ENCODE results near the gene KCTD5.
A peak's percentile ranks its signal among the peaks of the same experiment; 100 is the strongest.

Gene KCTD5

DNA sequence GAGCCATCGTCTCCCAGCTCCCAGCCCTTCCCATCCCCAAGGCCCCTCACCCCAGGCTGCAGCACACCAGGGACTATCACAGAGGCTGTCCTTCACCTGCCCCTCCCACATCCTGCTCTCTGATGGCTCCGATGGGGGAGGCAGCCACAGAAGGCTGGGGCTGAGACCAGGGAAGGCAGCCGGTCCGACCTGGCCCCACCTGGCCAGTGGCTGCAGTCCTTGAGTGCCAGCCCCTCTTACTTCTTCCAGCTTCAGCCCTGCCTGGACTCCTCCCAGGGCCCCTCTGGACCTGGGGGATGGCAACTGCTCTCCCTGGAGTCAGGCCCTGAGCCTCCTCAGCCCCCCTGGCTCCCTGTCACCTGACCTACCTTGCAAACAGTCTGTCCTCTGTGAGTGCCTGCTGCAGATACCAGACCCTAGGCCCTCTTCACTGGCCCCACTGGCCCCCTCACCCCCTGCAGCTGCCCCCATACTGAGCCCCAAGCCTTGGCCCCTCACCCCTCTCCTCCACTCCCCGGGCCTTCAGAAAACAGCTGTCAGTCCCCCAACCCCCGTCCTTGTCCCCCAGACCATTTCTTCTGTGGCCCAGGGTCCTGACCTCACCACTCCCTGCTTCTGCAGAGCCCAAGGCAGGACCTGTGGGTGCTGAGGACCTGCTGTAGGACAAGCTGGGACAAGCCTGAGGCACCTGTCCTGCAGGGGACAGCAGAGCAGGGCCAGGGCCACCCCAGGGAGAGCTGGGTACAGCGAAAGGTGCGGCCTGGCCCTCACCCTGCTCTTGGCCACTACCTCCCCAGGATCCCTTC lies 57.5 kb downstream of the KCTD5 start:
- DNase-seq = no peak
- Mint-ChIP-seq H3K27ac (no peak overlapping the region), H3K27me3 (ENCODE audit: low read depth, poor library complexity) (peaks cover 3% of the 10 kb centered on the region), H3K9me3 (no peaks in the 10 kb centered on the region), H3K4me3 (no peak overlapping the region), H3K4me1 (peaks cover 50% of the 10 kb centered on the region), H3K36me3 (ENCODE audit: low read depth) (no peaks in the 10 kb centered on the region)
- TF ChIP-seq, protein P1, sequence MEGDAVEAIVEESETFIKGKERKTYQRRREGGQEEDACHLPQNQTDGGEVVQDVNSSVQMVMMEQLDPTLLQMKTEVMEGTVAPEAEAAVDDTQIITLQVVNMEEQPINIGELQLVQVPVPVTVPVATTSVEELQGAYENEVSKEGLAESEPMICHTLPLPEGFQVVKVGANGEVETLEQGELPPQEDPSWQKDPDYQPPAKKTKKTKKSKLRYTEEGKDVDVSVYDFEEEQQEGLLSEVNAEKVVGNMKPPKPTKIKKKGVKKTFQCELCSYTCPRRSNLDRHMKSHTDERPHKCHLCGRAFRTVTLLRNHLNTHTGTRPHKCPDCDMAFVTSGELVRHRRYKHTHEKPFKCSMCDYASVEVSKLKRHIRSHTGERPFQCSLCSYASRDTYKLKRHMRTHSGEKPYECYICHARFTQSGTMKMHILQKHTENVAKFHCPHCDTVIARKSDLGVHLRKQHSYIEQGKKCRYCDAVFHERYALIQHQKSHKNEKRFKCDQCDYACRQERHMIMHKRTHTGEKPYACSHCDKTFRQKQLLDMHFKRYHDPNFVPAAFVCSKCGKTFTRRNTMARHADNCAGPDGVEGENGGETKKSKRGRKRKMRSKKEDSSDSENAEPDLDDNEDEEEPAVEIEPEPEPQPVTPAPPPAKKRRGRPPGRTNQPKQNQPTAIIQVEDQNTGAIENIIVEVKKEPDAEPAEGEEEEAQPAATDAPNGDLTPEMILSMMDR (IDR thresholded peaks at IDR 0.05) = no peak

DNA sequence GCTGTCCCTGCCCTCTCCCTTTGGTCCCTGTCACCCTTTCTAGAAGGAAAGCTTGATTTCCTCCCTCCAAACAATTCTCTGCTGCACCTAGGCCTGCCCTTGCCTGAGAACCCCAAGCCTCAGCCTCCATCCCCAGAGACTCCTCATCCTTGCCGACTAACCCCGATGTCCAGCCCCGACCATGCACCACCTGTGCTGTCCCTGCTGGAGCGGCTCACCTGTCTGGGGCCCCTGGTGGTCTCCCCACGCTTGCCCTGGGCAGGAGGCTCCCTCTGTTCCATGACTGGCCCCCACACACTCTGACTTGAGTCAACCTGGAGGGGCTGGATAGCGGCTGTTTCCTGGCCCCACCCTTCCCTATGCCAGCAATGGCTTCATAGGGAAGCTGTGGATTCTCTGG lies 58.2 kb downstream of the KCTD5 start:
- DNase-seq = no peak
- Mint-ChIP-seq H3K27me3 (ENCODE audit: low read depth, poor library complexity) (peaks cover 5% of the 10 kb centered on the region), H3K9me3 (no peaks in the 10 kb centered on the region), H3K4me1 (peaks cover 54% of the 10 kb centered on the region), H3K4me3 (no peak overlapping the region), H3K27ac (peak overlapping the region; percentile 82), H3K36me3 (ENCODE audit: low read depth) (no peaks in the 10 kb centered on the region)
- TF ChIP-seq, protein P1 (IDR thresholded peaks at IDR 0.05) = no peak

DNA sequence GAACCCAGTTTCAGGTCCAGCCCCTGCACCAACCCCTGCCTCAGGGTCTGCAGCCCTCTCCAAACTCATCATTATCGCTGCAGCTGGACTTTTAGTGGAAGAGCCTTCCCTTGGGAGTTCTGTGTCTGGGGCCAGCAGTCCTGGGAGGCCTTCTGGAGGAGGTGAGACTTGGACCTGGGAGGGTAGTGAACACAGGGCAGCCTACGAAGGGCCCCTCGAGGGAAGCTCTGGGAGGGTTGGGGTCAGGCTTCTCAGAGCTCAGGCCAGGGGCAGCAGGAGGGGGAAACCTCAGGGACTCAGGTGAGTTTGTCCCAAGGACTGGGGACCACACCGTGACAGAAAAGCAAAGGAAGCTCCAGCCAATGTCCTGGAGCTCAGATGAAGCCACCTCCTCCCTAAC lies 58.8 kb downstream of the KCTD5 start:
- Mint-ChIP-seq H3K27me3 (ENCODE audit: low read depth, poor library complexity) (peaks cover 6% of the 10 kb centered on the region), H3K4me3 (no peak overlapping the region), H3K36me3 (ENCODE audit: low read depth) (no peaks in the 10 kb centered on the region), H3K4me1 (peaks cover 57% of the 10 kb centered on the region), H3K9me3 (no peaks in the 10 kb centered on the region), H3K27ac (no peak overlapping the region)
- no peak for DNase-seq
- TF ChIP-seq, protein P1 (IDR thresholded peaks at IDR 0.05) = no peak

DNA sequence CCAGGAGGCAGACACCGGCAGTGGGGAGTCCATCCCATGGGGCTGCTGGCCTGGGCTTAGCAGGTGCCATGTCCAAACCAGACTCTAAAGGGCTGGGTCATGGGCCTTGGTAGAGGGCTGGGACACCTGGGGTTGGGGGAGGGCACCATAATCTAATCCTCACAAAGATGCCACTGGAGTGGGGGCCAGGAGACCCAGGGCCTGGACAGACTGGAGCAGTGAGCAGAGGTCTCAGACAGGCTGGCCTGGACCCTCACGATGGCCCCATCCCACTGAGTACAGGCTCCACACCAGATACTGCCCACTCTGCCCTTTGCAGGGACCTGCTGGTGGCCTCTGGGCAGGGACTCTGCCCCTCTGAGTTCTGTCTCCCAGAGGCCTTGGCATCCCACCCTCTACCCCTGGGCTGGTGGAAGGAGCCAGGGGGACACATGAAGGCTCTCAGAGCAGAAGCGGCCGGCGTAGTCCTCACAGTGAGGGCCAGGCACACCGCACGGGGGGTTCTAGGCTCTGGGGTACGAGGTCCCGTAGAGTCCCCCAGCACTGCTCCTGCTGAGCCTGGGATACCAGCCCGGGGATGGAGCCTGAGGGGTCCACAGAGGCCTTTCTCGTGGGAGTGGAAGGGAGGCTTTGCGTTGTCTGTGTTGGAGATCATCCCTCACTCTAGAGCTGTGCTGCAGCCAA lies 60.1 kb downstream of the KCTD5 start:
- Mint-ChIP-seq H3K4me3 (no peak overlapping the region), H3K27ac (no peak overlapping the region), H3K4me1 (peaks cover 44% of the 10 kb centered on the region), H3K9me3 (no peaks in the 10 kb centered on the region), H3K27me3 (ENCODE audit: low read depth, poor library complexity) (peaks cover 6% of the 10 kb centered on the region), H3K36me3 (ENCODE audit: low read depth) (no peaks in the 10 kb centered on the region)
- TF ChIP-seq, protein P1 (IDR thresholded peaks at IDR 0.05) = no peak
- no peak for DNase-seq

DNA sequence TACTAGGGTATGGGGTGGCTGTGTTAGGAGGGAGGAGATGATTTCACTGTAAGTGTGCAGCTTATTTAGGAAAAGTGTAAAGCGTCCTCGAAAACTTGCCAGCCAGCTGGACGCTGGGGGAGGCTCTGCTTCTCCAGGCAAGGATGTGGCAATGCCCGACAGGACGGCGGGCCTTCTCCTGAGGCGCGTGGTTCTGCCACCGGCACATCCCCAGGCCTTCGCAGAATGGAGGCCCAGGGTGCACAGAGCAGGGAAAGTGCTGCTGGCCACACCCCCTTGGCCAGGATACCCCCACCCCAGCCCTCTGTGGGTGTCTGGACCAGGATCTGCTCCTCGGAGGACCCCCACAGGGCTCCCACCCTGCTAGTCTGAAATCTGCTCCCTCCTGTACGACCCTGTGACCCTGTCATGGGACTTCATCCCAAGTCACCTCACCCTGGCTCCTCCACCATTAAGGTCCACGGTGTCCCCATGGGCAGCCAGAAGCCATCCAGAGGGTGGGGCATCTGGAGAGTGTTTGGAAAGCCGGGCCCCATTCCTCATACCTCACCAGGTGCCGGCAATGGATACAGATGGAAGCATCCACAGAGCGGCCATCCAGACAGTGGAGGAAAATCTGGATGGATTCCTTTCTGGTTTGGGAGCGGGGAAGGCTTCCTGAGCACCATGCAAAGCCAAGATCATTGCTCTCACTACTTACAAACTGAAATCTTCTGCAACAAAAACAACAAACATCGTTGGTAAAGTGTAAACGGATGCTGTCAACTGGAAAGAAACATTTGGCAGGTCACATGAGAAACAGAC lies 60.9 kb downstream of the KCTD5 start:
- no peak overlapping the region for H3K4me3 Mint-ChIP-seq
- DNase-seq = no peak
- H3K27me3 Mint-ChIP-seq (ENCODE audit: low read depth, poor library complexity) = peaks cover 6% of the 10 kb centered on the region
- TF ChIP-seq, protein P1 (IDR thresholded peaks at IDR 0.05) = no peak
- peaks cover 42% of the 10 kb centered on the region for H3K4me1 Mint-ChIP-seq
- H3K36me3 Mint-ChIP-seq (ENCODE audit: low read depth) = no peaks in the 10 kb centered on the region
- no peaks in the 10 kb centered on the region for H3K9me3 Mint-ChIP-seq
- H3K27ac Mint-ChIP-seq = no peak overlapping the region

All from nephron progenitor cell (in vitro differentiated cells).